NB4 (cell line): ENCODE results near the gene ZMYND10.

ENCODE experiments used
- DNase-seq: peaks from one replicate; pipeline ENCODE4 v3.0.0; 2010; ENCODE audit warnings: low read depth
- H3K4me3 ChIP-seq: one replicate; pipeline ENCODE4 v1.5.1; 2011; ENCODE audit warnings: mild to moderate bottlenecking, low read depth, low read length, moderate library complexity
- CTCF ChIP-seq: IDR thresholded peaks from one replicate; pipeline ENCODE4 v1.5.1; 2012; ENCODE audit warnings: low read depth, low read length
- MYC ChIP-seq: IDR thresholded peaks from 2 replicates; pipeline ENCODE4 v1.6.1; 2011; ENCODE audit warnings: low read depth, low read length
- POLR2A ChIP-seq: IDR thresholded peaks from 2 replicates; pipeline ENCODE4 v1.6.1; 2011; ENCODE audit warnings: mild to moderate bottlenecking; ENCODE audit not compliant: insufficient read length; ENCODE audit errors: extremely low read depth
- TF ChIP-seq, protein P1 (sequence below): IDR thresholded peaks from 2 replicates; pipeline ENCODE4 v1.6.1; 2011; ENCODE audit warnings: low read depth, low read length

The ZMYND10 gene

GRCh38 chr3:50373146-50374051 lies 27.9 kb upstream of the ZMYND10 start:
- no peak for TF ChIP-seq POLR2A
- no peak for DNase-seq
- H3K4me3 ChIP-seq = no peak overlapping the region

- TF ChIP-seq CTCF = no peak
- TF ChIP-seq POLR2A = no peak
- no peak for DNase-seq
- no peak overlapping the region for H3K4me3 ChIP-seq
Observed at GRCh38 chr3:50372349-50372748, 26.8 kb upstream of the ZMYND10 start.

DNA sequence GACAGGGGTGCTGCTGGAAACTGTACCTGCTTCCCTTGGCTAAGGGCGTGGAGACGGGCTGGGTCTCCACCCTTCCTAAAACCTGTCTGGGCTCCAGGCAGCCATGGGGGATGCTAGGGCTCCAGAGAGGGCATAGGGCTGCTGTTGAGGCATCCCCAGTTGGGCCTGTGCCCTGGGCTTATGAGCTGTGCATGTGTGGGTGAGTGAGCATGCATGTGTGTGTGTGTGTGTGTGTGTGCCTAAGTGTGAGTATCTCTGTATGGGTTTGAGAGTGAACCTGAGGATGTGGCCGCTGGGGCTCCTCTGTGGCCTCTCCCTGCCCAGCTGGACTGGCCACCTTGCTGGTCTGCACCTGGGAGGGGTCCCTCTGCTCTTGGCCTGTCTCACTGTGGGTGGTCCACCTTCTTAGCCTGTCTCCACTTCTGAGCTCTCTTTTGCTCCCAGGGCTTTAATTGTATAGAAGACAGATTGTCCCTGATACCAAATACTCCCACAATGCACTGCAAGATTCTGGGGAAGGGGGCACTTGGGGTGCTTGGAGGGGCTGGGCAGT lies 25.7 kb upstream of the ZMYND10 start:
- TF ChIP-seq, protein P1, sequence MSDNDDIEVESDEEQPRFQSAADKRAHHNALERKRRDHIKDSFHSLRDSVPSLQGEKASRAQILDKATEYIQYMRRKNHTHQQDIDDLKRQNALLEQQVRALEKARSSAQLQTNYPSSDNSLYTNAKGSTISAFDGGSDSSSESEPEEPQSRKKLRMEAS = no peak
- TF ChIP-seq POLR2A (no peak), MYC (no peak), CTCF (no peak)
- H3K4me3 ChIP-seq = no peak overlapping the region
- no peak for DNase-seq

DNA sequence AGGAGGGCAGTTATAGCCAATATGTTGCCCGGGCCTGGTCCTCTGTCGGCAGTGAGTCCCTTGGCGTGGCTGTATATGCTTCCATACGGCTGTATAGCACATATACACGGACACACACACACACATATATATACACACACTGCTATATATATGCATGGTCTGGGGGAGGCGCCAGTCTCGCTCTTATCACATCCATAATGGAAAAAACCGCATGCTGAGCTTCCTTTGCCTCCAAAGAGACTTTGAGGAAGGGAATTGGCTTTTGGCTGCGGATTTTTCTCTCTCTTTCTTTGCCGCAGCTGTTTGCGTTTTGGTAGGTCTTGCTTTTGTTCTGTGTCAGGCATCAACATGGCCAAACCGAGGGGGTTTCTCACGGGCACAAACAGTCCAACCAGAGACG lies 25.1 kb upstream of the ZMYND10 start:
- H3K4me3 ChIP-seq = no peak overlapping the region
- DNase-seq = peak; percentile 54
- no peak for TF ChIP-seq MYC
- no peak for TF ChIP-seq CTCF
- no peak for TF ChIP-seq POLR2A
- TF ChIP-seq, protein P1 = no peak

GRCh38 chr3:50369012-50369670 lies 23.6 kb upstream of the ZMYND10 start:
- TF ChIP-seq POLR2A (no peak), CTCF (no peak), MYC (no peak)
- TF ChIP-seq, protein P1 = no peak
- H3K4me3 ChIP-seq = no peak overlapping the region
- DNase-seq = no peak

GRCh38 chr3:50365842-50366220 lies 20.3 kb upstream of the ZMYND10 start:
- no peak for DNase-seq
- TF ChIP-seq POLR2A (no peak), CTCF (no peak), MYC (no peak)
- TF ChIP-seq, protein P1 = no peak

More at GRCh38 chr3:50365842-50366220, 20.3 kb upstream of the ZMYND10 start:
- H3K4me3 ChIP-seq = no peak overlapping the region
